Eye (tissue), 1 donor: ENCODE data around the gene ZNF526.

ENCODE experiments used
- DNase-seq: peaks from one replicate; pipeline ENCODE4 v3.0.0-alpha.2; 2015

Gene ZNF526

GRCh38 chr19:42197375-42197817 is 22.7 kb upstream of the ZNF526 start:
- no peak for DNase-seq

GRCh38 chr19:42198676-42199439 is 21.3 kb upstream of the ZNF526 start:
- no peak for DNase-seq

GRCh38 chr19:42199440-42200115 is 20.5 kb upstream of the ZNF526 start:
- no peak for DNase-seq

- DNase-seq, result no peak
Observed at GRCh38 chr19:42200116-42200715, 19.9 kb upstream of the ZNF526 start.

GRCh38 chr19:42201489-42202289 is 18.4 kb upstream of the ZNF526 start:
- no peak for DNase-seq

- DNase-seq, result no peak
Observed at GRCh38 chr19:42202290-42202880, 17.7 kb upstream of the ZNF526 start.

GRCh38 chr19:42203700-42204099 is 16.4 kb upstream of the ZNF526 start:
- no peak for DNase-seq

- DNase-seq, result no peak
Observed at GRCh38 chr19:42204664-42205063, 15.4 kb upstream of the ZNF526 start.

GRCh38 chr19:42206871-42207755 is 13.0 kb upstream of the ZNF526 start:
- no peak for DNase-seq

- no peak for DNase-seq
Observed at GRCh38 chr19:42207767-42208271, 12.3 kb upstream of the ZNF526 start.

GRCh38 chr19:42208612-42209011 is 11.5 kb upstream of the ZNF526 start:
- no peak for DNase-seq

GRCh38 chr19:42212886-42213285 is 7.2 kb upstream of the ZNF526 start:
- DNase-seq, result no peak

- DNase-seq, result no peak
Observed at GRCh38 chr19:42214810-42215485, 5.2 kb upstream of the ZNF526 start.

GRCh38 chr19:42216653-42217519 is 3.2 kb upstream of the ZNF526 start:
- DNase-seq, result no peak

- DNase-seq, result peak; percentile 98
Observed at GRCh38 chr19:42217520-42218437, 2.3 kb upstream of the ZNF526 start, which contains the start of gene DEDD2. Gene DEDD2 (minus strand): TSS chr19:42217677. CDS start chr19:42217007, 670 bp downstream.

- no peak for DNase-seq
Observed at GRCh38 chr19:42220751-42221097, 612 bp downstream of the ZNF526 start.

- no peak for DNase-seq
Observed at GRCh38 chr19:42224940-42225717, 5.0 kb downstream of the ZNF526 start.
